Naive thymus-derived CD4-positive, alpha-beta T cell (primary cell): ENCODE data around the gene OVCH1. TPM values are rescaled to one million over a fixed set of nuclear protein-coding genes. Genes with fewer than 3 reads are reported as not detected.

ENCODE experiments used
- ATAC-seq: fragments of 150-1000 bp; cut with Tn5 transposase; 2 replicates; pipeline ENCODE4 v1.10.0; 2021; ENCODE audit warnings: mild to moderate bottlenecking, moderate library complexity
- CTCF ChIA-PET: fragments of 350-600 bp; sonication (Branson Sonifier 250); formaldehyde crosslinking; loops from one replicate; lab custom pipeline; 2021; ENCODE audit warnings: antibody characterized with exemption; lab: Charles Lee
- POLR2A ChIA-PET: fragments of 350-600 bp; sonication (Branson Sonifier 250); formaldehyde crosslinking; loops from one replicate; lab custom pipeline; 2021; ENCODE audit warnings: antibody characterized with exemption, inconsistent platforms; lab: Charles Lee
- DNase-seq, 9 donors: peaks; one replicate each; pipeline versions ENCODE4 v3.0.0 to v3.0.0-alpha.2; 2020 to 2022; ENCODE audit warnings: mixed read lengths in 1 of 9
- H3K27ac ChIP-seq: one replicate; pipeline ENCODE4 v1.7.0; 2013; ENCODE audit warnings: mild to moderate bottlenecking, low read depth, low read length, moderate library complexity
- H3K27me3 ChIP-seq, 2 donors: one replicate each; pipeline ENCODE4 v1.7.0; 2013; ENCODE audit warnings: low read length in 2 of 2, mild to moderate bottlenecking in 2 of 2, moderate library complexity in 2 of 2; ENCODE audit not compliant: control insufficient read depth in 2 of 2, insufficient read depth in 2 of 2
- H3K36me3 ChIP-seq, 3 experiments: 1 replicate in 2 of 3; 2 replicates in 1 of 3; pipeline ENCODE4 v1.7.0; 2013; ENCODE audit warnings: low read length in 3 of 3, mild to moderate bottlenecking in 3 of 3, moderate library complexity in 1 of 3; ENCODE audit not compliant: insufficient read depth in 3 of 3, control insufficient read depth in 2 of 3
- H3K4me1 ChIP-seq, 2 donors: one replicate each; pipeline ENCODE4 v1.7.0; 2013; ENCODE audit warnings: low read length in 2 of 2, mild to moderate bottlenecking in 2 of 2, moderate library complexity in 1 of 2; ENCODE audit not compliant: control insufficient read depth in 2 of 2, insufficient read depth in 2 of 2
- H3K4me3 ChIP-seq: 2 replicates; pipeline ENCODE4 v1.7.0; 2013; ENCODE audit warnings: mild to moderate bottlenecking, low read length
- H3K9me3 ChIP-seq, 3 experiments: 1 replicate in 2 of 3; 2 replicates in 1 of 3; pipeline ENCODE4 v1.7.0; 2013; ENCODE audit warnings: low read length in 3 of 3; ENCODE audit not compliant: control insufficient read depth in 2 of 3
- H3K27ac Mint-ChIP-seq, 9 donors: one replicate each; pipeline ENCODE4 v1.8.0; 2020 to 2022; ENCODE audit warnings: mixed read lengths in 9 of 9, mild to moderate bottlenecking in 8 of 9, moderate library complexity in 5 of 9, inconsistent platforms in 2 of 9
- H3K27me3 Mint-ChIP-seq, 5 donors: one replicate each; pipeline ENCODE4 v1.8.0; 2021 to 2022; ENCODE audit warnings: mixed read lengths in 5 of 5, mild to moderate bottlenecking in 1 of 5
- H3K36me3 Mint-ChIP-seq, 5 donors: one replicate each; pipeline ENCODE4 v1.8.0; 2020 to 2022; ENCODE audit warnings: mixed read lengths in 5 of 5, mild to moderate bottlenecking in 3 of 5, inconsistent platforms in 1 of 5
- H3K4me1 Mint-ChIP-seq, 7 donors: one replicate each; pipeline ENCODE4 v1.8.0; 2020 to 2022; ENCODE audit warnings: mixed read lengths in 7 of 7, mild to moderate bottlenecking in 3 of 7, inconsistent platforms in 1 of 7
- H3K4me3 Mint-ChIP-seq, 10 donors: one replicate each; pipeline ENCODE4 v1.8.0; 2020 to 2022; ENCODE audit warnings: mild to moderate bottlenecking in 10 of 10, mixed read lengths in 10 of 10, moderate library complexity in 6 of 10, inconsistent platforms in 2 of 10
- H3K9me3 Mint-ChIP-seq, 11 donors: one replicate each; pipeline ENCODE4 v1.8.0; 2020 to 2022; ENCODE audit warnings: mixed read lengths in 11 of 11, mild to moderate bottlenecking in 4 of 11, inconsistent platforms in 1 of 11, moderate library complexity in 1 of 11
- intact Hi-C, 2 donors: fragments of 100-400 bp; cut with micrococcal nuclease; formaldehyde crosslinking; loops; one replicate each; pipeline ENCODE4 v1.15.1; 2023
- polyA plus RNA-seq, 2 donors: library from polyadenylated mRNA; unstranded; fragments of 300-500 nt; fragmentation: Illumina TruSeq; gene quantifications; one replicate each; pipeline ENCODE4 v1.2.3, GENCODE V29; 2021
- total RNA-seq, 6 experiments: library from RNA in 5 of 6; stranded (reverse) in 5 of 6; gene quantifications; 1 replicate in 5 of 6; 2 replicates in 1 of 6; pipeline ENCODE4 v1.2.3 and lab custom pipeline; 2021 to 2026

OVCH1 gene
- total and polyA plus RNA-seq, 7 experiments from 2014 or later, result not detected

- ATAC-seq, result no peak
- H3K27me3 ChIP-seq, result no peaks in the 10 kb centered on the region
- H3K9me3 ChIP-seq, result no peaks in the 10 kb centered on the region
- intact Hi-C loops, result no loop called here
- Mint-ChIP-seq H3K4me1 (no peaks in the 10 kb centered on the region), H3K36me3 (peaks cover 0 to under 1% (median 0%) of the 10 kb centered on the region in 5 donors), H3K4me3 (no peak overlapping the region), H3K9me3 (peaks cover 0 to 2% (median 0%) of the 10 kb centered on the region in 11 donors), H3K27me3 (peaks cover 0 to 9% (median 5%) of the 10 kb centered on the region in 5 donors), H3K27ac (no peak overlapping the region)
- H3K27ac ChIP-seq, result no peak overlapping the region
- POLR2A ChIA-PET, result no interaction called here
- no peaks in the 10 kb centered on the region for H3K4me1 ChIP-seq
- no peak for DNase-seq
- CTCF ChIA-PET, result no interaction called here
- H3K36me3 ChIP-seq, result no peaks in the 10 kb centered on the region
- H3K4me3 ChIP-seq, result no peak overlapping the region
Measured at GRCh38 chr12:29460082-29460481, 37.4 kb downstream of the OVCH1 start.

- Mint-ChIP-seq H3K9me3 (peaks cover 0 to 3% (median 0%) of the 10 kb centered on the region in 11 donors), H3K36me3 (no peaks in the 10 kb centered on the region), H3K27ac (no peak overlapping the region), H3K27me3 (peaks cover 7 to 26% (median 16%) of the 10 kb centered on the region in 5 donors), H3K4me1 (no peaks in the 10 kb centered on the region), H3K4me3 (no peak overlapping the region)
- ChIA-PET CTCF (no interaction called here), POLR2A (no interaction called here)
- ATAC-seq, result no peak
- no peaks in the 10 kb centered on the region for H3K9me3 ChIP-seq
- H3K27ac ChIP-seq, result no peak overlapping the region
- H3K4me3 ChIP-seq, result no peak overlapping the region
- DNase-seq, result no peak
- H3K4me1 ChIP-seq, result no peaks in the 10 kb centered on the region
- no peaks in the 10 kb centered on the region for H3K36me3 ChIP-seq
- intact Hi-C loops, result no loop called here
- no peaks in the 10 kb centered on the region for H3K27me3 ChIP-seq
Measured at GRCh38 chr12:29455087-29455486, 42.4 kb downstream of the OVCH1 start.

- ChIA-PET POLR2A (no interaction called here), CTCF (no interaction called here)
- intact Hi-C loops, result no loop called here
Measured at GRCh38 chr12:29451888-29452287, 45.6 kb downstream of the OVCH1 start.

GRCh38 chr12:29448157-29448556 is 49.3 kb downstream of the OVCH1 start:
- H3K9me3 ChIP-seq, result no peaks in the 10 kb centered on the region
- H3K27me3 ChIP-seq, result no peaks in the 10 kb centered on the region

More at GRCh38 chr12:29451888-29452287, 45.6 kb downstream of the OVCH1 start:
- Histone ChIP-seq H3K27ac (no peak overlapping the region), H3K36me3 (no peaks in the 10 kb centered on the region), H3K4me1 (no peaks in the 10 kb centered on the region), H3K9me3 (no peaks in the 10 kb centered on the region), H3K27me3 (no peaks in the 10 kb centered on the region), H3K4me3 (no peak overlapping the region)
- DNase-seq, result no peak
- no peak overlapping the region for H3K27ac Mint-ChIP-seq
- H3K9me3 Mint-ChIP-seq, result peaks cover 0 to 3% (median 0%) of the 10 kb centered on the region in 11 donors
- H3K27me3 Mint-ChIP-seq, result peaks cover 10 to 31% (median 25%) of the 10 kb centered on the region in 5 donors
- H3K4me1 Mint-ChIP-seq, result no peaks in the 10 kb centered on the region
- no peaks in the 10 kb centered on the region for H3K36me3 Mint-ChIP-seq
- H3K4me3 Mint-ChIP-seq, result no peak overlapping the region
- ATAC-seq, result no peak

GRCh38 chr12:29447285-29447975 is 50.1 kb downstream of the OVCH1 start:
- CTCF ChIA-PET, result no interaction called here
- no peak overlapping the region for H3K4me3 Mint-ChIP-seq
- H3K36me3 ChIP-seq, result no peaks in the 10 kb centered on the region
- DNase-seq (no peak), ATAC-seq (no peak)
- no peaks in the 10 kb centered on the region for H3K9me3 Mint-ChIP-seq
- H3K4me1 ChIP-seq, result no peaks in the 10 kb centered on the region
- H3K27me3 Mint-ChIP-seq, result peaks cover 6 to 21% (median 13%) of the 10 kb centered on the region in 5 donors
- H3K4me1 Mint-ChIP-seq, result no peaks in the 10 kb centered on the region
- H3K27ac Mint-ChIP-seq, result no peak overlapping the region
- H3K27me3 ChIP-seq, result no peaks in the 10 kb centered on the region
- H3K4me3 ChIP-seq, result no peak overlapping the region
- H3K27ac ChIP-seq, result no peak overlapping the region
- intact Hi-C loops, result no loop called here
- POLR2A ChIA-PET, result no interaction called here
- H3K9me3 ChIP-seq, result no peaks in the 10 kb centered on the region
- H3K36me3 Mint-ChIP-seq, result no peaks in the 10 kb centered on the region

More at GRCh38 chr12:29448157-29448556, 49.3 kb downstream of the OVCH1 start:
- Mint-ChIP-seq H3K36me3 (no peaks in the 10 kb centered on the region), H3K9me3 (no peaks in the 10 kb centered on the region), H3K27ac (no peak overlapping the region), H3K4me1 (no peaks in the 10 kb centered on the region), H3K4me3 (no peak overlapping the region), H3K27me3 (peaks cover 9 to 21% (median 14%) of the 10 kb centered on the region in 5 donors)
- Histone ChIP-seq H3K4me3 (no peak overlapping the region), H3K27ac (no peak overlapping the region), H3K36me3 (no peaks in the 10 kb centered on the region), H3K4me1 (no peaks in the 10 kb centered on the region)
- CTCF ChIA-PET, result no interaction called here
- POLR2A ChIA-PET, result no interaction called here
- ATAC-seq (no peak), DNase-seq (no peak)
- intact Hi-C loops, result no loop called here

GRCh38 chr12:29439506-29439905 is 58.0 kb downstream of the OVCH1 start:
- H3K9me3 ChIP-seq, result no peaks in the 10 kb centered on the region
- POLR2A ChIA-PET, result no interaction called here
- CTCF ChIA-PET, result no interaction called here
- intact Hi-C loops, result no loop called here
- DNase-seq (no peak), ATAC-seq (no peak)
- no peaks in the 10 kb centered on the region for H3K36me3 ChIP-seq
- no peaks in the 10 kb centered on the region for H3K27me3 ChIP-seq
- H3K4me3 ChIP-seq, result no peak overlapping the region
- H3K4me1 Mint-ChIP-seq, result no peaks in the 10 kb centered on the region
- peaks cover 0 to 7% (median 0%) of the 10 kb centered on the region in 5 donors for H3K36me3 Mint-ChIP-seq
- peaks cover 0 to 22% (median 17%) of the 10 kb centered on the region in 5 donors for H3K27me3 Mint-ChIP-seq
- peaks cover 0 to 9% (median 4%) of the 10 kb centered on the region in 11 donors for H3K9me3 Mint-ChIP-seq
- no peaks in the 10 kb centered on the region for H3K4me1 ChIP-seq
- no peak overlapping the region for H3K4me3 Mint-ChIP-seq
- H3K27ac ChIP-seq, result no peak overlapping the region
- H3K27ac Mint-ChIP-seq, result no peak overlapping the region
